GM19372 (cell line): Measurements from ENCODE around the gene ARL4C.

Source experiments
- ATAC-seq: cut with Tn5 transposase; IDR thresholded peaks from one replicate; pipeline ENCODE4 v1.9.1; 2021; ENCODE audit warnings: mild to moderate bottlenecking, low read depth, moderate library complexity; ENCODE audit not compliant: unreplicated experiment

Gene ARL4C

GRCh38 chr2:234500394-234501006 lies 3.6 kb upstream of the ARL4C start:
- peak; percentile 51 for ATAC-seq

- ATAC-seq: no peak
Observed at GRCh38 chr2:234497594-234498235, 834 bp upstream of the ARL4C start.

- peak; percentile 43 for ATAC-seq
Observed at GRCh38 chr2:234496055-234496834, 636 bp downstream of the ARL4C start.

GRCh38 chr2:234495251-234496054 lies 1.4 kb downstream of the ARL4C start:
- ATAC-seq: no peak

GRCh38 chr2:234494361-234495250 lies 2.3 kb downstream of the ARL4C start:
- no peak for ATAC-seq

GRCh38 chr2:234493796-234494195 lies 3.1 kb downstream of the ARL4C start:
- ATAC-seq: no peak

- ATAC-seq: no peak
Observed at GRCh38 chr2:234492717-234493485, 4.0 kb downstream of the ARL4C start.

- no peak for ATAC-seq
Observed at GRCh38 chr2:234491897-234492296, 5.0 kb downstream of the ARL4C start.

GRCh38 chr2:234491281-234491680 lies 5.6 kb downstream of the ARL4C start:
- no peak for ATAC-seq

GRCh38 chr2:234490271-234491091 lies 6.4 kb downstream of the ARL4C start:
- no peak for ATAC-seq

- ATAC-seq: peak; percentile 50
Observed at GRCh38 chr2:234488913-234489451, 7.9 kb downstream of the ARL4C start.

GRCh38 chr2:234488486-234488885 lies 8.4 kb downstream of the ARL4C start:
- ATAC-seq: no peak

GRCh38 chr2:234487356-234487755 lies 9.5 kb downstream of the ARL4C start:
- ATAC-seq: no peak

- ATAC-seq: peak; percentile 51
Observed at GRCh38 chr2:234483568-234484251, 13.2 kb downstream of the ARL4C start.

- ATAC-seq: no peak
Observed at GRCh38 chr2:234481301-234481700, 15.6 kb downstream of the ARL4C start.

- ATAC-seq: no peak
Observed at GRCh38 chr2:234480337-234480736, 16.5 kb downstream of the ARL4C start.

GRCh38 chr2:234479465-234479864 lies 17.4 kb downstream of the ARL4C start:
- no peak for ATAC-seq
